PFSK-1 (cell line): Measurements from ENCODE around the gene RUNX2.

Experiments used
- FOXP2 ChIP-seq: optimal IDR thresholded peaks from 2 replicates; pipeline ENCODE3; 2011; ENCODE audit warnings: borderline replicate concordance, control low read depth, inconsistent platforms; ENCODE audit not compliant: insufficient read depth; ENCODE audit errors: extremely low read length, extremely low read depth
- POLR2AphosphoS5 ChIP-seq: IDR thresholded peaks from 2 replicates; pipeline ENCODE4 v1.6.1; 2012; ENCODE audit warnings: low read depth, mild to moderate bottlenecking, control low read depth, low read length, moderate library complexity
- REST ChIP-seq, 2 experiments: IDR thresholded peaks; 2 replicates each; pipeline versions ENCODE4 v1.6.1 to v1.8.0; 2011 to 2012; ENCODE audit warnings: low read depth in 2 of 2, low read length in 2 of 2, control low read depth in 1 of 2, inconsistent platforms in 1 of 2, mild to moderate bottlenecking in 1 of 2, moderate library complexity in 1 of 2; ENCODE audit not compliant: insufficient read depth in 1 of 2
- SIN3A ChIP-seq: IDR thresholded peaks from 2 replicates; pipeline ENCODE4 v1.6.1; 2012; ENCODE audit warnings: mild to moderate bottlenecking, low read length, moderate library complexity, borderline replicate concordance; ENCODE audit not compliant: insufficient read depth
- TAF1 ChIP-seq: IDR thresholded peaks from 2 replicates; pipeline ENCODE4 v1.6.1; 2012; ENCODE audit warnings: low read length, control low read depth, borderline replicate concordance; ENCODE audit not compliant: insufficient read depth

The RUNX2 gene

GRCh38 chr6:45543298-45544235 lies 215.4 kb downstream of the RUNX2 start:
- TF ChIP-seq REST (IDR thresholded peaks at IDR 0.05; ENCODE audit: insufficient read depth in 1 of 2, low read depth in 2 of 2, low read length in 2 of 2) (no peak), POLR2AphosphoS5 (no peak), FOXP2 (no peak), TAF1 (no peak), SIN3A (no peak)

GRCh38 chr6:45545416-45545815 lies 217.3 kb downstream of the RUNX2 start:
- TF ChIP-seq FOXP2 (no peak), TAF1 (no peak), SIN3A (no peak), REST (IDR thresholded peaks at IDR 0.05; ENCODE audit: insufficient read depth in 1 of 2, low read depth in 2 of 2, low read length in 2 of 2) (no peak), POLR2AphosphoS5 (no peak)

GRCh38 chr6:45548657-45549515 lies 220.8 kb downstream of the RUNX2 start:
- TF ChIP-seq POLR2AphosphoS5 (no peak), SIN3A (no peak), TAF1 (no peak), REST (IDR thresholded peaks at IDR 0.05; ENCODE audit: insufficient read depth in 1 of 2, low read depth in 2 of 2, low read length in 2 of 2) (no peak), FOXP2 (no peak)

- TF ChIP-seq POLR2AphosphoS5 (no peak), SIN3A (no peak), TAF1 (no peak), FOXP2 (no peak), REST (IDR thresholded peaks at IDR 0.05; ENCODE audit: insufficient read depth in 1 of 2, low read depth in 2 of 2, low read length in 2 of 2) (no peak)
Observed at GRCh38 chr6:45552536-45552935, 224.4 kb downstream of the RUNX2 start.
